K562 (cell line): Measurements from ENCODE around the gene ZMYM2. TPM values are rescaled to one million over a fixed set of nuclear protein-coding genes. Genes with fewer than 3 reads are reported as not detected.

Source experiments
- ATAC-seq: fragments of 200-7000 bp; cut with Tn5 transposase; 3 replicates; pipeline ENCODE4 v1.9.1; 2020; ENCODE audit warnings: moderate library complexity
- BruUV-seq: library from RNA; stranded (reverse); fragments of 400-500 nt; replicated peaks from 2 replicates; lab custom pipeline; 2021; lab: Mats Ljungman, UMichigan
- CTCF ChIA-PET: fragments of 300-600 bp; formaldehyde crosslinking; extraction: SDS; loops from one replicate; lab custom pipeline; 2021; ENCODE audit warnings: low intra/inter-chr PET ratio; lab: Yijun Ruan, JAX
- POLR2A ChIA-PET: fragments of 300-600, 350-650 bp; sonication (Branson Sonifier 250); formaldehyde crosslinking; extraction: SDS; loops from one replicate; lab custom pipeline; 2021; ENCODE audit warnings: antibody characterized with exemption, inconsistent platforms; lab: Yijun Ruan, JAX
- DNase-seq, 4 experiments: peaks; one replicate each; pipeline versions ENCODE4 v3.0.0 to v3.0.0-alpha.2; 2011 to 2018; ENCODE audit warnings: low spot score in 3 of 4, mixed read lengths in 3 of 4; ENCODE audit errors: extremely low read depth in 1 of 4
- FAIRE-seq: peaks from 2 replicates; lab custom pipeline; 2011; peaks lifted over from hg19 to GRCh38; lab: Jason Lieb, UNC
- H2AFZ ChIP-seq: 2 replicates; pipeline ENCODE4 v1.6.0; 2011; ENCODE audit warnings: low read depth, low read length, control low read depth, inconsistent platforms
- H3K27ac ChIP-seq: fragments of 200-600 bp; 3 replicates; pipeline ENCODE4 v1.8.0; 2011; ENCODE audit warnings: low read depth, mild to moderate bottlenecking, control low read depth, inconsistent platforms, low read length, moderate library complexity, mixed read lengths; ENCODE audit errors: extremely low read depth
- H3K27me3 ChIP-seq, 2 experiments: fragments of 300-600 bp in 1 of 2; 2 replicates in 1 of 2; 3 replicates in 1 of 2; pipeline versions ENCODE4 v1.6.0 to v1.8.0; 2011; ENCODE audit warnings: inconsistent platforms in 2 of 2, low read length in 2 of 2, mild to moderate bottlenecking in 1 of 2, mixed read lengths in 1 of 2, moderate library complexity in 1 of 2; ENCODE audit not compliant: control insufficient read depth in 2 of 2, insufficient read depth in 2 of 2
- H3K36me3 ChIP-seq: fragments of 300-600 bp; 3 replicates; pipeline ENCODE4 v1.8.0; 2011; ENCODE audit warnings: mild to moderate bottlenecking, low read length, inconsistent platforms; ENCODE audit not compliant: control insufficient read depth, insufficient read depth
- H3K4me1 ChIP-seq, 2 experiments: fragments of 200-600 bp in 1 of 2; replicated peaks in 1 of 2; 2 replicates in 1 of 2; 3 replicates in 1 of 2; pipeline versions ENCODE4 v1.5.1 to v1.8.0; 2011; ENCODE audit warnings: inconsistent platforms in 2 of 2, low read length in 2 of 2, mild to moderate bottlenecking in 1 of 2, mixed read lengths in 1 of 2, moderate library complexity in 1 of 2; ENCODE audit not compliant: control insufficient read depth in 2 of 2, insufficient read depth in 2 of 2
- H3K4me2 ChIP-seq: 2 replicates; pipeline ENCODE4 v1.6.1; 2011; ENCODE audit warnings: low read length, control low read depth, inconsistent platforms, mixed read lengths; ENCODE audit not compliant: insufficient read depth
- H3K4me3 ChIP-seq: fragments of 200-600 bp; sonication (generic), shearing (Covaris generic); 2 replicates; pipeline ENCODE4 v1.5.1; 2016; ENCODE audit warnings: control low read depth, inconsistent platforms
- H3K79me2 ChIP-seq: fragments of 200-600 bp; 3 replicates; pipeline ENCODE4 v1.8.0; 2011; ENCODE audit warnings: low read length, inconsistent platforms; ENCODE audit not compliant: control insufficient read depth, insufficient read depth
- H3K9ac ChIP-seq, 2 experiments: 2 replicates each; pipeline versions ENCODE4 v1.6.0 to v1.6.1; 2011; ENCODE audit warnings: low read depth in 2 of 2, low read length in 2 of 2, control low read depth in 1 of 2, inconsistent platforms in 1 of 2, mild to moderate bottlenecking in 1 of 2, mixed read lengths in 1 of 2; ENCODE audit not compliant: insufficient read depth in 1 of 2
- H3K9me1 ChIP-seq: one replicate; pipeline ENCODE4 v1.6.0; 2011; ENCODE audit warnings: inconsistent platforms, mild to moderate bottlenecking, low read length, moderate library complexity; ENCODE audit not compliant: control insufficient read depth, insufficient read depth
- H3K9me3 ChIP-seq: replicated peaks from 2 replicates; pipeline ENCODE4 v1.5.1; 2011; ENCODE audit warnings: low read depth, low read length, inconsistent platforms; ENCODE audit not compliant: control insufficient read depth, insufficient read depth
- H4K20me1 ChIP-seq: replicated peaks from 2 replicates; pipeline ENCODE4 v1.6.1; 2011; ENCODE audit warnings: low read length, inconsistent platforms, mixed read lengths; ENCODE audit not compliant: control insufficient read depth, insufficient read depth
- GTF2A2 ChIP-seq: IDR thresholded peaks from 2 replicates; pipeline ENCODE4 v1.6.1; 2016; ENCODE audit warnings: mild to moderate bottlenecking, missing genetic modification characterization, missing compliant biosample characterization
- KLF10 ChIP-seq: fragments of 250-450 bp; sonication (Bioruptor Pico); IDR thresholded peaks from 2 replicates; pipeline ENCODE4 v1.6.1; 2021; ENCODE audit warnings: matching md5 sums
- MEF2D ChIP-seq: conservative IDR thresholded peaks from 2 replicates; pipeline ENCODE4 v1.6.1; 2016; ENCODE audit warnings: low read depth, missing genetic modification characterization, missing compliant biosample characterization
- PTBP1 ChIP-seq: fragments of 200-400 bp; formaldehyde crosslinking; IDR thresholded peaks from 2 replicates; pipeline ENCODE4 v1.6.1; 2017; ENCODE audit warnings: low read depth, low read length
- RFX7 ChIP-seq: fragments of 250-450 bp; sonication (Bioruptor Pico); IDR thresholded peaks from 2 replicates; pipeline ENCODE4 v1.5.1; 2021; ENCODE audit warnings: mild to moderate bottlenecking
- TCF7L2 ChIP-seq: fragments of 150-350 bp; IDR thresholded peaks from 2 replicates; pipeline ENCODE4 v1.6.1; 2016; ENCODE audit warnings: low read depth, mild to moderate bottlenecking, low read length, moderate library complexity
- ZKSCAN8 ChIP-seq: fragments of 200-800 bp; sonication (Bioruptor generic); IDR thresholded peaks from 2 replicates; pipeline ENCODE4 v1.6.1; 2016; ENCODE audit warnings: missing genetic modification characterization, missing compliant biosample characterization
- ZNF121 ChIP-seq: sonication (generic); formaldehyde crosslinking; conservative IDR thresholded peaks from 2 replicates; pipeline ENCODE4 v1.8.0; 2022; ENCODE audit warnings: missing genetic modification reagents
- ZNF217 ChIP-seq: sonication (generic); formaldehyde crosslinking; IDR thresholded peaks from 2 replicates; pipeline ENCODE4 v1.8.0; 2022; ENCODE audit warnings: mild to moderate bottlenecking, missing genetic modification reagents
- ZSCAN29 ChIP-seq: fragments of 450-650 bp; IDR thresholded peaks from 2 replicates; pipeline ENCODE4 v1.6.1; 2017
- WGBS: fragments of 100-300 bp; shearing (Covaris generic); methylation state at CpG from one replicate; pipeline ENCODE4 v1.1.6; 2016; ENCODE audit warnings: low coverage, mixed read lengths; ENCODE audit not compliant: insufficient coverage; ENCODE audit errors: missing lambda C conversion rate; 5-methylcytosine and 5-hydroxymethylcytosine counted together
- in situ Hi-C: fragments of 300-500 bp; cut with MboI; formaldehyde crosslinking; loops from 4 replicates; pipeline ENCODE4 v1.15.0; 2018; ENCODE audit warnings: inconsistent platforms, mixed read lengths
- intact Hi-C: fragments of 100-400 bp; cut with micrococcal nuclease; formaldehyde crosslinking; loops from 2 replicates; pipeline ENCODE4 v1.14.2; 2022
- polyA plus RNA-seq, 8 experiments: library from polyadenylated mRNA; depleted of rRNA in 4 of 8; stranded (reverse) in 5 of 8; unstranded in 3 of 8; fragments of >200 nt; fragmentation: Nextera tagmentation in 2 of 8; fragmentation: Illumina TruSeq in 1 of 8; extraction: Ambion mirVana in 2 of 8; extraction: Trizol in 1 of 8; gene quantifications; 2 replicates each; pipeline versions ENCODE4 v1.2.1 to v1.2.3, GENCODE V29; 2011 to 2014; ENCODE audit warnings: inconsistent platforms in 1 of 8, missing spikeins in 1 of 8
- total RNA-seq, 7 experiments: library from RNA; depleted of rRNA in 6 of 7; stranded (reverse); fragments of >200 nt in 6 of 7; fragmentation: Illumina TruSeq in 2 of 7; extraction: Trizol in 2 of 7; gene quantifications; 2 replicates each; pipeline versions ENCODE4 v1.2.1 to v1.2.3, GENCODE V29; 2011 to 2021; ENCODE audit warnings: low replicate concordance in 1 of 7

Gene ZMYM2
- total and polyA plus RNA-seq, 9 of the 15 experiments (the other 6 are each of a cell fraction or from before 2014, with no cell fraction given) = 5.0 to 48.8 (median 26.8) TPM

DNA sequence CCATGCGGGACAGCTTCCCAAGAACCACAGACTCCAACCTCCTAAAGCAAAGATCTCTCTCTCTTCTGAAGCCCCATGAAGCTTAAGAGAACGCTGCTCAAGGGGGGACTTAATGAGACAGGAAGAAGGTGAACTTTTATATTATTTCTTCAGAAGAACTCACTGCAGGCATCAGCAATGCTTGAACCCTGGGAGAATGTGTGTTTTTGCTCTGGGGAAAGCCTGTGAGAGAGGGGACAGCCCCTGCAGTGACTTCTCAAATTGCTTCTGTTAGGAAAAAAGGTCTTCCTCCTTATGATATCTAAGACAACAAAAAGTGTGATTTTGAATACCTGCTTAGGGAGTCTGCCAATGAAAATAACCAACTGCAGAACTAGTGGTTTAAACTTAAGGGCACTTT is 179.3 kb downstream of the ZMYM2 start:
- ATAC-seq (no peak), DNase-seq (no peak)
- Histone ChIP-seq H3K9me3 (no peaks in the 10 kb centered on the region), H4K20me1 (no peaks in the 10 kb centered on the region), H3K4me1 (peaks cover 0 to 13% of the 10 kb centered on the region in 2 experiments; a peak in 2 of 5 replicates), H3K79me2 (no peaks in the 10 kb centered on the region), H3K27ac (no peak overlapping the region), H3K9me1 (no peaks in the 10 kb centered on the region)
- WGBS = 27% methylated on average over 1 of the region's 2 CpGs
- BruUV-seq = no TSS peak
- POLR2A ChIA-PET = no interaction called here
- intact Hi-C loops = no loop called here
- no peak for TF ChIP-seq GTF2A2 (tag)
- TF ChIP-seq PTBP1 = no peak
- TF ChIP-seq ZNF121 = no peak
- no peak for TF ChIP-seq TCF7L2
- no peak for TF ChIP-seq MEF2D
- no peak for TF ChIP-seq RFX7 (CRISPR knock-in tag)
- TF ChIP-seq ZKSCAN8 = no peak
- TF ChIP-seq ZSCAN29 = no peak
- TF ChIP-seq ZNF217 (CRISPR knock-in tag) = no peak
- TF ChIP-seq KLF10 = no peak
- TF ChIP-seq, all 486 proteins: peak for 0
- Histone ChIP-seq H3K4me3 (no peak overlapping the region), H3K9ac (no peak overlapping the region), H2AFZ (no peak overlapping the region), H3K27me3 (peaks cover 5 to 21% of the 10 kb centered on the region in 2 experiments; a peak in 3 of 5 replicates), H3K4me2 (no peak overlapping the region), H3K36me3 (no peaks in the 10 kb centered on the region)
- CTCF ChIA-PET = no interaction called here
- FAIRE-seq = no peak
- in situ Hi-C loops = no loop called here
